HG03108 (cell line): ENCODE data around the gene TCF4.

Source experiments
- ATAC-seq: cut with Tn5 transposase; IDR thresholded peaks from one replicate; pipeline ENCODE4 v1.9.1; 2021; ENCODE audit warnings: moderate library complexity; ENCODE audit not compliant: unreplicated experiment

Gene TCF4

DNA sequence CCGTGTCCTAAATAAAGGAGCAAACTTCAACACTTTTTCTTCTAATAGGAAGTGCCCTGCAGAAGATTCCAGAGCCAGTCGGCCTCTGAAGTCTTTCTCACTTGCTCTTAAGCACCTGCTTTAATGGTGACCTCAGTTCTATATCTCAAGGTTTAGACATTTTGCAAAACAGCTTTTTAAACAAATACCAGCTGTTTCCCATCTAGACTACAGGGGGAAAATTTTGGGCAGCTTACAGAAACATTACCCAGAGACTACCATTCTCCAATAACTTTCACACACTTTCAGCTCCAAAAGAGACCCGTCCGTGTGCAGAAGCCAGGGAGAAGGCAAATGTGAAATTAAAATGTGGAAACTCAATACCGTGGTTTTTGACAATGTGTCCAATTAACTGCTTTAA is 343.4 kb downstream of the TCF4 start:
- no peak for ATAC-seq

DNA sequence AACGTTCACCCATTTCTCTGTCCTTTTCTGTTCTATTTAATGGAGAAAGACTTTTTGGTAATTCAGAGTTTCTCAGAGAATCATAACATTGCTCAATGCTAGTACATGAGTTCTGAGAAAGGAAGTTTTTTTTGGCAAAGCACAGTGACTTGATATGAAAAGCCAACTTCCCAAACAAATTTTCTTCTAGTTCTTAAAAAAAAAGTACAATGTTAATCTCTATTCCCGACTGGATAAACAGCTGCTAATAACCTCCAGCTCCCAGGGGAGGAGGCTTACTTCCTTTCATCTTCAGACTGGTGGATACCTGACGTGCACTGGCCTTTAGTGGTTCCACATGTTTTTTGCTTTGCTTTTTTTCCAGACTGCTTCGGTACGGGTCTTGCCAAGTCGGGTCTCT is 344.1 kb downstream of the TCF4 start:
- ATAC-seq: no peak

DNA sequence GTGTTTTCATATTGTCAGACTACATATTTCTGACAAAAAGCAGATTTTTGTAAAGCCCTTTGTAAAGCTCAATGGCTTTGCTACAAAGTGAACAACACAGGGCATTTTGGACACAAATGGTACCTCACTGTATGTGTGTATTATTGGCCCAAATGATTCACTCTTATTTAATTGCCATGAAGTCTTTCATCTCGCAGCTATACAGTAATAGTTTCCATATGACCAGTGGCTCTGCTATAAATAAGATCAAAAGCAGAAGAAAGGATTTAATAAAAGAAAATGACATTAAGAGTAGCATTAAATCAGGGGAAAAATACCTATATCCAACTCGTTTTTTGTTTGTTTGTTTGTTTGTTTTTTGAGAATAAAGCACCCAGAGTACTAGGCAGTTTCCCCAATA is 344.7 kb downstream of the TCF4 start:
- ATAC-seq: no peak

DNA sequence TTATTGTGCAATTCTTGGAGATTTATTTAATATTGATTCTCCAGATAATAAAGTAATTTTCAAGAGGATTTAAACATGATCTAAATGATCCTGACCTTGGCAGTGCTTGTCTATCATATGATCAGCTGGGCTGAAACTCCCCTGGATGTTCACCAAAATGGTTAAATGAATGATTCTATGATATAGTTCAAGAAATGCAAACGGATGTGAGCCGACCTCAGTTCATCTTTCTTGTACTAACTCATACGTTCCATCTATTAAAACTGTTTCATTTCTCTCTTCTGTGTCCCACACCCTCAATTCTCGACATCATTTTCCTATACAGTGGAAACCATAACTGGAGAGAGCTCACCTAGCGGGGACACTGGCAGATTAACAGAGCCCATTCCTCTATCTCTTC is 347.0 kb downstream of the TCF4 start:
- no peak for ATAC-seq

DNA sequence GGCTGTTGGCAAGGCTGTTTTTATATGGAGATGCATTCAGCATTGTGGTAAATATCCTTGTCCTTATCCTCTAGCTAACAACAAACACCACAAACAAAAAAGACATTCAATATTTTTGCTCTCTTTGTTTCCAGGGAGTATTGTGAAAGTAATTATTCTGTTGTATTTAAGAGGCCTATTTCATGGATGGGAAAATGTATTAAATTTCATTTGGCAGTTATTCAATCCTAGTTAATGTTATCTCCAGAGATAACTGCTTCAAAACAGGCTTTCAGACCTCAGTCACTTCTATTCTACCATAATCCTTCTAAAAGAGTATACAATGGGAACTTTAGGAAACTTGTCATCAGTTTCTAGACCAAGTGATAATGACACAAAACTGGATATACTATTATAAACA is 348.3 kb downstream of the TCF4 start:
- ATAC-seq: no peak

DNA sequence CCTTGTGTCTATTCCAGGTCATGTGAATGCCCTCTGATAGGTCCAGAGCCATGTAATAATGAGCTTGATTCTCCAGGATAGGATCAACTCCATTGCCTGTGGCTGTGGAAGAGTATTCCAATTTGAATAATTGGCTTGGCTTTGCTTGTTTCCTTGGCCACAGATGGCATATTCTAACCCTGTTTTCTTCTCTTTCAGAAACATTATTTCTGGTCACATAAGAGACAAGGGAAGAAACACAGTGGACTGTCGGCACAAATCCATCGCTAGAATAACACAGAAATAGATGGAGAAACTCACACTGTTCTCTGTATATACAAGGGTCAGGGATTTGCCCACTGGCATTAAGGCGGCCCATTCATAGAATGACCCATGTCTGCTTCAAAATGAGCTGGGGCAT is 350.3 kb downstream of the TCF4 start:
- ATAC-seq: no peak

DNA sequence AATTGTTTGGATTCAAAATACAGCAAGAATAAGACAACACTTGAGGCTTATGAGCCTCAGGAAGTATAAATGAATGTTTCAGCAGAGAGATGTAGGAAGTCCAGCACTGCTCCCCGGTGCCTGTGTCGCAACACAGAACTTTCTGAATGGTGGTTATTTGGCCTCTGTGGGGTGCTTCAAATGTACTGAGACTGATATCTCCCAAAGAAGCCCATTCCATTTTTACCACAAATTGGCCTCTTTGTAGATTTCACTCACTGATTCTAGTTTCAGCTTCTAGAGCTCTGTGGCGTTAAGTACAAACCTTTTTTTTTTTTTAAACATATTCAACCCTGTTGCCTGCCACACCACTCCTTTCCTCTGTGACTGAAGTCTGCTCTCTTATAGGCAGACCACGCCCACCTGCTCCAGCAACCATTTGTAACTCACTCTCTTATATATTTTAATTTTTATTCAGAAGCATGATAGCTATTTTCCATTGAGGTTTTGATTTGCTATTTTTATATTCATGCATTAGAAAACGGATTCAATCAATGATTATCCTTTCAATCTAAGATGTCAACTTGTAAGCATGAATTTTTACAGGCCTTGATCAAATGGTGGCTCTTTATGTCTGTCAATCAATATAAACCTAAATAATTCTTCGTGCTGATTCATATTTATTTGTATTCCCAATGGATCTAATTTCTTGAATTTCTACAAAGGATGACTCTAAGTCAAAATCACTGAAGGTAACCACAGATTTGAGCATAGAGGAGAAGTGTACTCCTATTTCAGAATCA is 351.7 kb downstream of the TCF4 start:
- ATAC-seq: no peak

DNA sequence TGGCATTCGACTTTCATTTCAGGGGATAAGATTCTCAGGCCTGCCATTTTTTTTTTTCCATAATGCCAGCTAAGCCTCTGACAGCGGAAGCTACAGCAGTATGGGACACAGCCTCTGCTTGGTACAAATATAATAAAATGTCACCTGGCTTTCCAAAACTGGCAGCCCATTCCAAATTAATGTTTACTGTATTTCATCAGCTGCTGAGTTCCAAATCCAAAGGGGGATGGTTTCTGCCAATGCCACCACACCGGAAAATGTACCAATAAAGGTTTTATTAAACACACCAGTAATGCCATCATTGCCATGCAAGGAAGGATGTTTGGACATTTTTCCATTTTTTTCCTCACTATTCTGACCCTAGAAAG is 352.9 kb downstream of the TCF4 start:
- no peak for ATAC-seq

DNA sequence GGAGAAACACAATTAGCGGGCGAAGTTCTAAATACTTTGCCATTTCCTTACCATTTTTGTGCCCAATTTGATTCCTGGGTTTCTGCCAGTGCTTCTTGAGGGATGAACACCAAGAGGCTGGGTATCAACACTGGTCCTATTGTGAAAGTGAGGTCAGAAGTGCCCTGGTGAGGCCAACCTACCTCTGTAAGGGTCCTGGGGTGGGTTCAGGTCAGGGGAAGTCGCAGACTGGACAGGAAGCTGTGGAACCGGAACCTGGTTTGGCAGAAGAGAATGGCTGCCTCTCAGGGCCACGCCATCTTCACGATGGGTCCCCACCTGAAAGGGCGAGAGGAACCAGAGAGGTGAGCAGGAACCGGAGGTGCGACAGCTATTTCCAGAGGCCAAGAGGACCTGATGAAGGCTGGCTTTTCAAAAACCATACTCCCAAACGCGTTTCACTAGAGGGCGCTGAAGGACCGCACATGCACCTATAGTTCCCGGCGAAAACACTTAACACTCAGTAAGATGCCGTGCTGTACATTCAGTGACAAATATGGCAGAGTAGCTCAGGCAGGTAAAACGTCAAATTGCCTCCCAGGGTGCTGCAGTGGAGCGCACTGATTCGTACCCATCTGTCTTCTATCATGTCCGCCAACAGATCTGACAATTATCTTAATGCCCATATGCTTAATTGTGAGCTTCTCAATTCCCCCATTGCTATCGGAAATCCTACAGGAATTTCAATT is 353.5 kb downstream of the TCF4 start:
- peak; percentile 65 for ATAC-seq

DNA sequence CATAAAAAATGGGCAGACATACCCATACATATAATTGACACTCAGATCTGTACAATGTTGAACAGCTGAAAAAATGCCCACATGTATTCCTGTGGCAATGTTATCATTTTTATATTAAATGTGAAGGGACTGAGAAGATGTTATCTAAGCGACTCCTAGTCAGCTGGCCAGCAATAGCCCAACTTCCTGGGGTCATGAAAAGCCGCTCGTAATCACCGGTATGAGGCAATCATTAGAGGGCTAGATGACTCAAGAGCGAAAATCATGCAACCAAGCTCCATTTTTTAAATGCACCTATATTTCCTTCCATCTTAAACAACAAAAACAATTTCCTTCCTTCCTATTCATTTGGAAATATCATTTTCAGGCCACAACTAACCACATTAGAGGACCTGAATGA is 354.1 kb downstream of the TCF4 start:
- ATAC-seq: no peak

DNA sequence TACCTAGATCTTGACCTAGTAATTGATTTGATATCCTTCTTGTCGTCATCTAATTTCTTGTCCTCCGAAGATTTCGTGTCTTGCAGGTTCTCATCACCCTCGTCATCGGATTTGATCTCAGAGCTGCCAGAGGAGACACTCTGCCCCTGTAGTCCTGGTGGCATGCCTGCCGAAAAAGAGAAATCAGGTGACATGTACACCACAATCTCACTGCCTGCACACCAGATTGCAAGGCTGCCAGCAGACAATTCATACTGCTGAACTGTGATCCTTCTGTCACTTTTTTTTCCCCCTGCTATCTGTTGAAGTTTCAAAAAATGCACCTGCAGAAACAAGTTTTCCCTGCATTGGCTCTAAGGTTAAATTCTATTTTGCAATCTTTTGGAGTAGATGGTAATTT is 355.5 kb downstream of the TCF4 start:
- no peak for ATAC-seq

DNA sequence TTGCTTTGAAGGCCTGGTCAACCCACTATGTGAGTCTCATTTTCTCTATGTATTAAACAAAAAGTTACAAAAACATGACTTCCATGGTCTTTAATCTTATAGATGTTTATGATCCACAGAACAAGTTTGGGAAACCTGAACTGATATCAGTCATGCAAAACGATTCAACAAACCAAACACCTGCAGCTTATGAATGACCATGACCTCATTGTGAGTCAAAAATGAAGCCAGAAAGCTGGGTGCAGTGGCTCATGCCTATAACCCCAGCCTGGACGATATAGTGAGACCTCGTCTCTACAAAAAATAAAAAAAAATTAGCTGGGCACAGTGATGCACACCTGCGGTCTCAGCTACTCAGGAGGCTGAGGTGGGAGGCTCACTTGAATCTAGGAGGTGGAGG is 358.3 kb downstream of the TCF4 start:
- no peak for ATAC-seq

DNA sequence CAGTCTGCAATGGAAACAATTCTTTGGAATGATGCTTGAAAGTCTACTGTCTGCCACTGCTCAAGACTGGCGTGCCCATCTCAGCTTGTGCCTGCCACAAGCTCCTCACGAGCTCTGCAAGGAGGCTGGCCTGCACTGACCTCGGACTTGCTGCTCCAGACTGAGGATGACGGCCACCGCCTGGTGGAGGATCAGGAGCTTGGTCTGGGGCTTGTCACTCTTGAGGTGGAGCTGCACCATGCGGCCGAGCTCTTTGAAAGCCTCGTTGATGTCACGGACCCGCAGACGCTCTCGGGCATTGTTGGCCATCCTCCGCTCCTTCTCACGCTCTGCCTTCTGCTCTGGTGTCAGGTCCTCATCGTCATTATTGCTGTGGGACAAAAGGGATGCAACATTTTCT is 359.3 kb downstream of the TCF4 start:
- ATAC-seq: no peak

DNA sequence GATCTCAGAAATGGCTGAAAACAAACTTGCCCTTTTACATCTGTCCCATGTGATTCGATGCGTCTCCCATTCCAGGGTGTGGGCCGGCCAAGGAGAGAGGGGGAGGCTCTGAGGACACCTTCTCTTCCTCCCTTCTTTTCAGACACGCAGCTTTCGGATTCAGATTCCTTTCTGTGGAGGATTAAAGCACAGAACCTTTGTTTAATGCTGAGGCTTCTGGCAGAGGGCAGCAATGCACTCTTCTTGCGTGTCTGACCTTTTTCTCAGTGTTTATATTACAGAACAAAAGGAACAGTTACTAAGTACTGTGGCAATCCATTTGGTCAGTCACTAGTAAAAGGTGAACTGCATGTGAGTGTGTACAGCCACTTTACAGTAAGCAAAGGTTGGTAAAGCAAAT is 359.8 kb downstream of the TCF4 start:
- no peak for ATAC-seq

DNA sequence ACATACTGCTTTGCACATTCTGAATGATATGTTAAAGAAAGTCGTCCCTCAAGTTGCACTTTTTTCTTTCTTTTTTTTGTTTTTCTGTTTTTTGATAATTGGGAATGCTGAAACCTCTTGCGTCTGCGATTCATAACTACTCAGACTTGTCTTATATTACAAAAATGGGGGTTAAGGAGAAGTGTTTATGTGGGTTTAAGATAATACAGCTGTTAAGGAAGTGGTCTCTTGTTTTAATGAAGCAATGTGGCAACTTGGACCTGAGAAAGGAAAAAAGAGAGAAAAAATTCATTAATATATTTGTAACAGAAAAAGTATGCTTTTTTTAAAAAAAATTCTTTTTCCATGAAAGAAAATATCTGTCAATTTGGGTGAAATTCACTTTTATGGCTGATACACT is 360.2 kb downstream of the TCF4 start:
- ATAC-seq: no peak

DNA sequence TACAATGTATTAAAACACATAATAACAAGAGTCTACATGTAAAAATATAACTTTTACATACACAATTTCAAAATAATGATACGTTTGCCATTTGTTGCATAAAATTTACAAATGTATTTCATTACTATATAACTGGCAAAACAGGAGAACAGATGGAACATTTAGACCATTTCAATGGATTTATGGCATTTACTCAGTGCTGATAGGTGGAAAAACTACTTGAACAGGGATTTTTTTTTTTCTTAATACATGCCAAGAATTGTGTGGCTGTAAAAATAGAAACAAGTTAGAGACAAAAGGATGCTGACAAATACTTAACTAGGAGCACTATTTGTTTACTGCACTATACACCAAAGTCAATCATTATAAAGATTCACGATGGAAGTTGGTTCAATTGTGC is 361.9 kb downstream of the TCF4 start:
- ATAC-seq: no peak

DNA sequence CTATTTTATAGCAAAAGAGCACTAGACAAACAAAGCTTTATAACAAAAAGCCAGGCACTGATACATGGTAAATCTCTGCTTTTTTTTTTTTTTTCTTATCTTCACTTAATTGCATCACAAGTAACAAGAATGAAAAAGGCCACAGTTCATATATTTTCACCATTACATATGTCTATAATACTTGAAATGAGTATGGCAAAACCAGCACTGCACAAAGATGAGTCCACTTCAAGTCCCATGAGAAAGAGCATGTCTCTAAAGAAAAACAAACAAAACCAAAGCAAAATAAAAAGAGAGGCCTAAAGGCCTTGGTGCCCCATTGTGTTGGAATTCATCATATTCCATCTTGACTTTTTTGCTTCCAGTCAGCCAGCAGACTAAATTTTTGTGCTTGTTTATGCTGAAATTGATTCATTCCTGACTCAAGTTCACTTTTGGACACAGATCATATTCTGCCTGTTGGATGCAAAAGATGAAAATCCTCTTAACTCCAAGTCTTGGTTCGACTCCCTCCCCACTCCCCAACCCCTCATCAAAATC is 363.8 kb downstream of the TCF4 start:
- no peak for ATAC-seq

DNA sequence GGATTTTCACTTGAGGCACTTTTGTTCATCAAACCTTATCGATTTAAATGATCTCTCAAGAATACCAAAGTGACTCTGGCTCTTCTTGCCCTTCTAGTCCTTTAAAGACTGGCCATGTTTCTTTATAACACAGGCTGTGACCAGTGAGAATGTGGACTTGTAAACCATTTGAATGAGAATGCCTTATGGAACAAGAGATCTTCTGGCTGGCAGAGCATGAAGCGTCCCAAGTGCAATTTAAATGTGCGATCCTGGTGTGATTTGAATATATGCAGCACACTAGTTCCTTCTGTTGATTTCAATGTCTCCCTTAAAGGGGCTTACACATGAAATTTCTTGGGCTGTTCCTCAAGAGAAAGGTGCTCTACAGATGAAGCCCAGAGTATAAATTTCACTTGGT is 366.4 kb downstream of the TCF4 start:
- no peak for ATAC-seq

DNA sequence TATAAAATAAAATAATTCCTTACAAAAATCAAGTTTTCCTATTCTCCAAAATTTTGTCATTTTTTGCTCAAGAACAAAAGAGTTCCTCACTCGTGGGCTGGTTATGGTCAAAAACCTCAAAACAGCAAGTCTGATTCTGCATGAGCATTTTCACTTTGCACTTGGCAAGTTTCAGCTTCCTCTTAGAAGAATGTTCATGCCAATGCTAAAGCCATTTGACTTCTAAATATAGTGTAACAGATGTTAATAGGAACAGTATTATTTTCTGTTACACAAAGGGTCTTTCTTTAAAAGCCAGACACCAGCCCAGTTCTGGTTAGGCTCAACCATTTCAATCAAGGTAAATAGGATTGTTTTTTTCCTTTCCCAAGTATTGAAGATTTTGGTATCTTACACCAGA is 367.5 kb downstream of the TCF4 start:
- ATAC-seq: peak; percentile 93

DNA sequence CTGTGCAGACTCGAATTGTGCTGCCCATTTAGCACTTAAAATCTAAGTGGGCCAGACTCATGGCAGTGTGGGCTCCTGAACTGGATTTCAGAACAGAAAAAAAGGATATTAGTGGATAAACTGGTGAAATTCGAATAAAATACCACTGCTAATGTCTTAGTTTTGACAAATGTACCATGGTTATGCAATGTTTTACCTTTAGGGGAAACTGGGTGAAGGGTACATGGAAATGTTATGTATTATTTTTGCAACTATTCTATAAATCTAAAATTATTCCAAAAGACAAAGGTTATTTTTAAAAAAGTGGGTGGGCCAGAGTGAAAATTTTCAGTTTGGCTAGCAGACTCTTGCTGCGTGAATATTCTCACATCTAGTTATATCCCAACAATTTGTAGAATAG is 368.2 kb downstream of the TCF4 start:
- ATAC-seq: no peak

DNA sequence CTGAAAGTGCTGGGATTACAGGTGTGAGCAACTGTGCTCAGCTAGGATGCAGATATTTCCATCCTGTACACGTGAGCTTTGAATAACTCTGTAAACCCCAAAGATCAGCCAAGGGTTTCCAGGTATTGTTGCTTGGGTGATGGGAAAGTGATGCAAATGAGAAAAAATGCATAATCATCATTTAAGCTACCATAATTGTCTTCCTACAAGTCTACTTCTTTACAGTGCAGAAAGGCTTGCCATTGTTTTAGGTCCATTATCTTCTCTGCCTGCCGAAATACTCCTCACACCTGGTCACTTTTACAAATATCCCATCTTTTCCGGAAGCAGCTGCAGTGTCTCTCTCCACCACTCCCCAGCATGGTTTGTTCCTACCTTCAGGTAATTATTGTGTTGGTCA is 368.9 kb downstream of the TCF4 start:
- ATAC-seq: no peak

DNA sequence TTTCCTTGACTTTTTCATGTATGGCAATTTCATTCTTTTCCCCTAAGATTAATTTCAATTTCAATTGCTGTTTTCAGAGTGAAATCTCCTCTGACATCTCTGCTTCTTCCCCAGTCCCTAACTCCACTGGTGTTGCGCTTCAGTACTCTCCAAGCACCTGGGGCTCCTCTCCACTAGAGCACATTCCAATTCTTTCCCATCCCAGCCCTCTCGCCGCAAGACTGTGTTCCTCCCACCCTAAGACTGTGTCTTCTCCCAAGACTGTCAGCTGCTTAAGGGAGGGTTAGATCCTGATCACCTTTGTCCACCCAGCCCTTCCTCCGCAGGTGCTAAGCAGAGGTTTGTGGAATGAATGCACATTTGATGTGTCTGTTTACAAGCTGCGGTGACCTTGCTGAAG is 373.0 kb downstream of the TCF4 start:
- no peak for ATAC-seq

DNA sequence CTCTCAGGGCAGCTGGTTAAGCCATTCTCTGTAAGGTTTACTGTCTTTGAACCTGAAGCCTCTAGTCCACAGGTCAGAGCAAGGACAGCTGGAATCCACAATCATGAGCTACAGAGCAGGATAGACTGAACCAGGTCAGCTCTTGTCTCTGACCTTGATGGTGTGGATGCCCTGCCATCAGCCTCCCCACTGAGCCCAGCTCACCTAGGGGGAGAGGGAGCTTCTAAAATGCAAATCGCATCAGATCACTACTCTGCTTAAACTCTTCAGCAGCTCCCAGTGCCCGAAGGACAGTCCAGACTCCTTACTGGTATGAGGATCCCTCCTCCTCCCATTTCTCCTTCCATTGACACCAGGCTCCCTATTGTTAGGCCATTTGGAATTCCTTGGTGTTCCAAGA is 373.5 kb downstream of the TCF4 start:
- ATAC-seq: no peak
